C4-2B (cell line): ENCODE measurements around the gene SETX.

Experiments
- ZFX ChIP-seq: fragments of 450-650 bp; IDR thresholded peaks from 2 replicates; pipeline ENCODE4 v1.6.1; 2017
- TF ChIP-seq, protein P1 (sequence below): fragments of 450-650 bp; conservative IDR thresholded peaks from 2 replicates; pipeline ENCODE4 v1.5.1; 2017; ENCODE audit warnings: mild to moderate bottlenecking

DNA sequence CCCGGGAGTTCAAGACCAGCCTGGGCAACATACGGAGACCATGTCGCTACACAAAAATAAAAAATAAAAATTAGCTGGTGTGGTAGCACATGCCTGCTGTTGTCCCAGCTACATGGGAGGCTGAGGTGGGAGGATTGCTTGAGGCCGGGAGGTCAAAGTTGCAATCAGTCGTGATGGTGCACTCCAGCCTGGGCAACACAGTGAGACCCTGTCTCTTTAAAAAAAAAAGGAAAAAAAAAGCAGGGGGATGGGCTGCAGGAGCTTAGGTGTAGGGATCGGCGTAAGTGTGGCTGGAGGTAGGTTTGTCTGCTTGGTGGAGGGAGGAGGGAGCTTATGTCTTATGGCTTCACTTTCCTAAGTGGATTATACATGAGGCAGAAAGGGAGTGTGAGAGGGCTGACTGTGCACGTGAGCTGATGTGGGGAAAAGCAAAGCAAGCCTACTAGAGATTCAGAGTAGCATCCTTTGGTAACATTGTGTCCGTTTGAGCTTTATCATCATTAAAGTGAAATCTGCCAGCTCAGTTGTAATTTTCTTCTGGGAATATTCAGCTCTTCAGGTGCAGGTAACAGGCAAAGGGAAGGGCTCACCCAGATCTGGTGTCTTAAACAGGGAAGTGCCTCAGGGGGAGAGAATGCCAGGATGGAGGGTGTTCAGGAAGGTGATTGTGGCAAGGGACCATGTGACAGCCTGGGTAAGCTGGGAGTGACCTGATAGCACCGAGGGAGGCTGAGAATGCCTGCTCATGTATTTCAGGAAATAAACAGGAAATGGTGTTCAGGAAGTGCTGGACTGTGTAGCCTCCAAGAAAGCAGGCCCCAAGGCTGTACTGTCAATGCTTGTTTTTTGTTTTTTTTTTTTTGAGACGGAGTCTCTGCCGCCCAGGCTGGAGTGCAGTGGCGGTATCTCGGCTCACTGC lies 17.6 kb upstream of the SETX start:
- TF ChIP-seq, protein P1, sequence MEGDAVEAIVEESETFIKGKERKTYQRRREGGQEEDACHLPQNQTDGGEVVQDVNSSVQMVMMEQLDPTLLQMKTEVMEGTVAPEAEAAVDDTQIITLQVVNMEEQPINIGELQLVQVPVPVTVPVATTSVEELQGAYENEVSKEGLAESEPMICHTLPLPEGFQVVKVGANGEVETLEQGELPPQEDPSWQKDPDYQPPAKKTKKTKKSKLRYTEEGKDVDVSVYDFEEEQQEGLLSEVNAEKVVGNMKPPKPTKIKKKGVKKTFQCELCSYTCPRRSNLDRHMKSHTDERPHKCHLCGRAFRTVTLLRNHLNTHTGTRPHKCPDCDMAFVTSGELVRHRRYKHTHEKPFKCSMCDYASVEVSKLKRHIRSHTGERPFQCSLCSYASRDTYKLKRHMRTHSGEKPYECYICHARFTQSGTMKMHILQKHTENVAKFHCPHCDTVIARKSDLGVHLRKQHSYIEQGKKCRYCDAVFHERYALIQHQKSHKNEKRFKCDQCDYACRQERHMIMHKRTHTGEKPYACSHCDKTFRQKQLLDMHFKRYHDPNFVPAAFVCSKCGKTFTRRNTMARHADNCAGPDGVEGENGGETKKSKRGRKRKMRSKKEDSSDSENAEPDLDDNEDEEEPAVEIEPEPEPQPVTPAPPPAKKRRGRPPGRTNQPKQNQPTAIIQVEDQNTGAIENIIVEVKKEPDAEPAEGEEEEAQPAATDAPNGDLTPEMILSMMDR, result no peak
- TF ChIP-seq ZFX, result no peak
